Mammary epithelial cell (primary cell): ENCODE results near the gene SPSB4.

Source experiments
- CTCF ChIP-seq, 2 donors: IDR thresholded peaks in 1 of 2; conservative IDR thresholded peaks in 1 of 2; 2 replicates each; pipeline ENCODE4 v1.5.1; 2011 to 2012; ENCODE audit warnings: inconsistent platforms in 2 of 2, low read length in 2 of 2, mild to moderate bottlenecking in 2 of 2, control low read depth in 1 of 2, low read depth in 1 of 2; ENCODE audit not compliant: insufficient read depth in 1 of 2; ENCODE audit errors: extremely low read depth in 1 of 2
- EZH2 ChIP-seq: IDR thresholded peaks from 2 replicates; pipeline ENCODE4 v1.6.1; 2012; ENCODE audit warnings: low read length, inconsistent platforms, borderline replicate concordance

GRCh38 chr3:141044695-141045641, 6.2 kb upstream of the SPSB4 start:
- TF ChIP-seq CTCF (conservative IDR thresholded peaks at IDR 0.05 in 1 of 2, IDR thresholded peaks at IDR 0.05 in 1 of 2; ENCODE audit: extremely low read depth in 1 of 2, insufficient read depth in 1 of 2, low read depth in 1 of 2, low read length in 2 of 2) (no peak), EZH2 (no peak)
